HT-29 (cell line): ENCODE measurements around the gene DKK3. TPM values are rescaled to one million over a fixed set of nuclear protein-coding genes. Genes with fewer than 3 reads are reported as not detected.
"Not testable (repeated sequence)": the region's sequence is repeated elsewhere in the genome, so short reads cannot be mapped to it uniquely, and the experiment has no call there.

Experiments used
- DNase-seq: peaks from one replicate; pipeline ENCODE4 v3.0.0-alpha.2; 2015; ENCODE audit warnings: low spot score
- total RNA-seq: library from RNA; depleted of rRNA; stranded (reverse); fragments of >200 nt; shearing (Covaris generic); gene quantifications from 2 replicates; pipeline ENCODE4 v1.2.3, GENCODE V29; 2014; rRNA removed

Gene DKK3
- total RNA-seq = not detected in 2 replicates

- no peak for DNase-seq
These were observed at the start of gene DKK3 for GRCh38 chr11:12007769-12008737. TSS of gene DKK3 (minus strand) at chr11:12008626. CDS start at chr11:12008582, 44 bp downstream.

- no peak for DNase-seq
These were observed 49.0 kb upstream of the DKK3 start for GRCh38 chr11:12057299-12057980.

- no peak for DNase-seq
These were observed 47.7 kb upstream of the DKK3 start for GRCh38 chr11:12056119-12056518.

GRCh38 chr11:12053606-12054361, 45.4 kb upstream of the DKK3 start:
- no peak for DNase-seq

- peak; percentile 44 for DNase-seq
These were observed 44.5 kb upstream of the DKK3 start for GRCh38 chr11:12052676-12053605.

- DNase-seq = no peak
These were observed 42.8 kb upstream of the DKK3 start for GRCh38 chr11:12051287-12051662.

GRCh38 chr11:12050470-12051286, 42.3 kb upstream of the DKK3 start:
- DNase-seq = no peak

- no peak for DNase-seq
These were observed 40.7 kb upstream of the DKK3 start for GRCh38 chr11:12048936-12049790.

- no peak for DNase-seq
These were observed 38.3 kb upstream of the DKK3 start for GRCh38 chr11:12046636-12047236.

GRCh38 chr11:12045914-12046635, 37.6 kb upstream of the DKK3 start:
- DNase-seq = no peak

- no peak for DNase-seq
These were observed 36.4 kb upstream of the DKK3 start for GRCh38 chr11:12044799-12045198.

- peak; percentile 94 for DNase-seq
These were observed 35.7 kb upstream of the DKK3 start for GRCh38 chr11:12043959-12044791.

- DNase-seq = no peak
These were observed 34.8 kb upstream of the DKK3 start for GRCh38 chr11:12043221-12043620.

GRCh38 chr11:12042215-12042676, 33.8 kb upstream of the DKK3 start:
- no peak for DNase-seq

- not testable (repeated sequence) for DNase-seq
These were observed 32.3 kb upstream of the DKK3 start for GRCh38 chr11:12040719-12041118.

- no peak for DNase-seq
These were observed 24.5 kb upstream of the DKK3 start for GRCh38 chr11:12032968-12033367.
